ENCODE data around the gene VIL1. TPM values are rescaled to one million over a fixed set of nuclear protein-coding genes. Genes with fewer than 3 reads are reported as not detected.

Gene VIL1
- total RNA-seq, 1 experiment from 2014 or later: 0.18 TPM

GRCh38 chr2:218456849-218457248 is 37.9 kb downstream of the VIL1 start:
- no peaks in the 10 kb centered on the region for H3K4me1 ChIP-seq (ENCODE audit: control insufficient read depth, insufficient read depth, low read length)
- no peaks in the 10 kb centered on the region for H3K27me3 ChIP-seq (ENCODE audit: control insufficient read depth, insufficient read depth, low read length)
- no peak for DNase-seq (ENCODE audit: low read depth, low spot score)
- ATAC-seq: no peak
- TF ChIP-seq SIN3A (IDR thresholded peaks at IDR 0.05; ENCODE audit: borderline replicate concordance, insufficient read depth, low read depth, low read length) (no peak), CTCF (IDR thresholded peaks at IDR 0.05) (no peak), POLR2AphosphoS5 (IDR thresholded peaks at IDR 0.05; ENCODE audit: low read depth, low read length) (no peak), TCF7L2 (IDR thresholded peaks at IDR 0.05; ENCODE audit: low read depth, low read length) (no peak)
- TF ChIP-seq, protein P1, sequence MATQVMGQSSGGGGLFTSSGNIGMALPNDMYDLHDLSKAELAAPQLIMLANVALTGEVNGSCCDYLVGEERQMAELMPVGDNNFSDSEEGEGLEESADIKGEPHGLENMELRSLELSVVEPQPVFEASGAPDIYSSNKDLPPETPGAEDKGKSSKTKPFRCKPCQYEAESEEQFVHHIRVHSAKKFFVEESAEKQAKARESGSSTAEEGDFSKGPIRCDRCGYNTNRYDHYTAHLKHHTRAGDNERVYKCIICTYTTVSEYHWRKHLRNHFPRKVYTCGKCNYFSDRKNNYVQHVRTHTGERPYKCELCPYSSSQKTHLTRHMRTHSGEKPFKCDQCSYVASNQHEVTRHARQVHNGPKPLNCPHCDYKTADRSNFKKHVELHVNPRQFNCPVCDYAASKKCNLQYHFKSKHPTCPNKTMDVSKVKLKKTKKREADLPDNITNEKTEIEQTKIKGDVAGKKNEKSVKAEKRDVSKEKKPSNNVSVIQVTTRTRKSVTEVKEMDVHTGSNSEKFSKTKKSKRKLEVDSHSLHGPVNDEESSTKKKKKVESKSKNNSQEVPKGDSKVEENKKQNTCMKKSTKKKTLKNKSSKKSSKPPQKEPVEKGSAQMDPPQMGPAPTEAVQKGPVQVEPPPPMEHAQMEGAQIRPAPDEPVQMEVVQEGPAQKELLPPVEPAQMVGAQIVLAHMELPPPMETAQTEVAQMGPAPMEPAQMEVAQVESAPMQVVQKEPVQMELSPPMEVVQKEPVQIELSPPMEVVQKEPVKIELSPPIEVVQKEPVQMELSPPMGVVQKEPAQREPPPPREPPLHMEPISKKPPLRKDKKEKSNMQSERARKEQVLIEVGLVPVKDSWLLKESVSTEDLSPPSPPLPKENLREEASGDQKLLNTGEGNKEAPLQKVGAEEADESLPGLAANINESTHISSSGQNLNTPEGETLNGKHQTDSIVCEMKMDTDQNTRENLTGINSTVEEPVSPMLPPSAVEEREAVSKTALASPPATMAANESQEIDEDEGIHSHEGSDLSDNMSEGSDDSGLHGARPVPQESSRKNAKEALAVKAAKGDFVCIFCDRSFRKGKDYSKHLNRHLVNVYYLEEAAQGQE (IDR thresholded peaks at IDR 0.05; ENCODE audit: insufficient read depth in 1 of 2, low read depth in 2 of 2, low read length in 1 of 2): no peak
- BruUV-seq (replicated peaks): no TSS peak
- peaks cover 22% of the 10 kb centered on the region for H3K36me3 ChIP-seq (ENCODE audit: control insufficient read depth, insufficient read depth, low read length)
- ChIA-PET POLR2A (no interaction called here), CTCF (no interaction called here)
- H3K4me3 ChIP-seq (ENCODE audit: low read depth in 2 of 2, low read length in 2 of 2): no peak overlapping the region
- in situ Hi-C loops (cut with HindIII; ENCODE audit: low pct_unique_long_range_greater_than_20kb, low sequenced_read_pairs): no loop called here
- H3K27ac ChIP-seq (ENCODE audit: low read length): no peak overlapping the region
- intact Hi-C loops (cut with micrococcal nuclease; ENCODE audit: unreplicated experiment): no loop called here
- H3K9me3 ChIP-seq (ENCODE audit: control insufficient read depth, insufficient read depth, low read depth, low read length): no peaks in the 10 kb centered on the region

DNA sequence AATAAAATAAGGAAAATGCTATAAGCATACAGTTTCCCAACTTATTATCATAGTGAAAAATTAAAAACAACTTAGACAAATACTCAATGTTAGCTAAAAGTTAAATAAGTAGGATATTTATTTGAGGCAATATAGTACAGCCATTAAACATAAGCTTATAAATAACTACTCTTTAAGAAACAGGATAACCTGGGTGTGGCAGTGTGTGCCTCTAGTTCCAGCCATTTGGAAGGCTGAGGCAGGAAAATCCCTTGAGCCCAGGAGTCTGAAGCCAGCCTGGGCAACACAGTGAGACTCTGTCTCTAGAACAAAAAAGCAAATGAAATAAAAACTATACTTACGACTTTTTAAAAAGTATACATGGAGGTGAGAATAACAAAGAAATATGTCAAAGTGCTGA is 39.7 kb downstream of the VIL1 start:
- Histone ChIP-seq H3K9me3 (ENCODE audit: control insufficient read depth, insufficient read depth, low read depth, low read length) (no peaks in the 10 kb centered on the region), H3K4me1 (ENCODE audit: control insufficient read depth, insufficient read depth, low read length) (no peaks in the 10 kb centered on the region), H3K27me3 (ENCODE audit: control insufficient read depth, insufficient read depth, low read length) (no peaks in the 10 kb centered on the region), H3K36me3 (ENCODE audit: control insufficient read depth, insufficient read depth, low read length) (peaks cover 19% of the 10 kb centered on the region), H3K27ac (ENCODE audit: low read length) (no peak overlapping the region), H3K4me3 (ENCODE audit: low read depth in 2 of 2, low read length in 2 of 2) (no peak overlapping the region)
- no TSS peak for BruUV-seq (replicated peaks)
- no peak for ATAC-seq
- ChIA-PET POLR2A (no interaction called here), CTCF (no interaction called here)
- TF ChIP-seq POLR2AphosphoS5 (IDR thresholded peaks at IDR 0.05; ENCODE audit: low read depth, low read length) (no peak), TCF7L2 (IDR thresholded peaks at IDR 0.05; ENCODE audit: low read depth, low read length) (no peak), CTCF (IDR thresholded peaks at IDR 0.05) (no peak), SIN3A (IDR thresholded peaks at IDR 0.05; ENCODE audit: borderline replicate concordance, insufficient read depth, low read depth, low read length) (no peak)
- TF ChIP-seq, protein P1 (IDR thresholded peaks at IDR 0.05; ENCODE audit: insufficient read depth in 1 of 2, low read depth in 2 of 2, low read length in 1 of 2): no peak
- DNase-seq (ENCODE audit: low read depth, low spot score): no peak
- intact Hi-C loops (cut with micrococcal nuclease; ENCODE audit: unreplicated experiment) (no loop called here), in situ Hi-C loops (cut with HindIII; ENCODE audit: low pct_unique_long_range_greater_than_20kb, low sequenced_read_pairs) (no loop called here)
